KMS-11 (cell line): ENCODE measurements around the gene CCDC18.
A peak's percentile ranks its signal among the peaks of the same experiment; 100 is the strongest.
"Not testable (repeated sequence)": the region's sequence is repeated elsewhere in the genome, so short reads cannot be mapped to it uniquely, and the experiment has no call there.

ENCODE experiments used
- H2AFZ ChIP-seq: fragments of 200-600 bp; sonication (generic); 2 replicates; pipeline ENCODE4 v1.6.1; 2016; ENCODE audit warnings: antibody characterized with exemption, mixed run types, low read depth
- H3K27ac ChIP-seq: fragments of 200-600 bp; sonication (generic); 2 replicates; pipeline ENCODE4 v1.6.1; 2016; ENCODE audit warnings: mild to moderate bottlenecking, mixed run types
- H3K27me3 ChIP-seq: fragments of 200-600 bp; sonication (generic); 2 replicates; pipeline ENCODE4 v1.6.1; 2017; ENCODE audit warnings: mild to moderate bottlenecking, low read depth, mixed run types, moderate library complexity; ENCODE audit not compliant: insufficient read depth
- H3K36me3 ChIP-seq: fragments of 200-600 bp; sonication (generic); 2 replicates; pipeline ENCODE4 v1.6.1; 2017; ENCODE audit warnings: mild to moderate bottlenecking, mixed run types; ENCODE audit not compliant: insufficient read depth
- H3K4me1 ChIP-seq: fragments of 200-600 bp; sonication (generic); 2 replicates; pipeline ENCODE4 v1.6.1; 2016; ENCODE audit warnings: mild to moderate bottlenecking, low read depth, mixed run types; ENCODE audit not compliant: poor library complexity, severe bottlenecking
- H3K4me2 ChIP-seq: fragments of 200-600 bp; sonication (generic); 2 replicates; pipeline ENCODE4 v1.7.0; 2016; ENCODE audit warnings: mild to moderate bottlenecking, mixed run types
- H3K4me3 ChIP-seq: fragments of 200-600 bp; sonication (generic); IDR thresholded peaks from 2 replicates; pipeline ENCODE4 v1.6.1; 2017; ENCODE audit warnings: low read depth, low read length, mixed read lengths; ENCODE audit not compliant: insufficient read depth
- H3K79me2 ChIP-seq: fragments of 200-600 bp; sonication (generic); 2 replicates; pipeline ENCODE4 v1.6.1; 2016; ENCODE audit warnings: low read depth, mixed run types; ENCODE audit not compliant: insufficient read depth
- H3K9ac ChIP-seq: fragments of 200-600 bp; sonication (generic); 2 replicates; pipeline ENCODE4 v1.6.1; 2016; ENCODE audit warnings: mild to moderate bottlenecking, mixed run types
- H4K20me1 ChIP-seq: fragments of 200-600 bp; sonication (generic); 2 replicates; pipeline ENCODE4 v1.6.1; 2016; ENCODE audit warnings: mild to moderate bottlenecking, mixed run types; ENCODE audit not compliant: insufficient read depth
- CTCF ChIP-seq: fragments of 200-600 bp; sonication (generic); conservative IDR thresholded peaks from 2 replicates; pipeline ENCODE4 v1.6.1; 2017; ENCODE audit warnings: low read depth, mild to moderate bottlenecking, antibody characterized with exemption, low read length, moderate library complexity, mixed read lengths

Gene CCDC18

DNA sequence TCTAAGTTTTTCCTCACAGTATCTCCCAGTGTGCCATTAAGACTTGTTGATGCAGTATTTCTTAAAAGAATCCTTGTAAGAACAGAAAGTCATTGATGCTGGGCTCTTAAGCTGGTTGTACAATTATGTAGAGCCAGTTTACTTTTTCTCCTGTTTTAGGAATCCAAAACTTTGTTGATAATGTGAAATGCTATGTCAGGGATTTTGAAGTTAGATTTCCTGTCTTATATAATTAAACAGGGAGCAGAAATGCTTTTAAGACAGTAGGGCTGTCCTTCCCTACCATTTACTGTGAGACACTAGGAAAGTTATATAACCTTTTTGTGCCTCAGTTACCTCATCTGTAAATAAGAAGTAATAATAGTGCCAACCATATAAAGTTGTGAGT, 26.0 kb downstream of the CCDC18 start:
- Histone ChIP-seq H3K4me1 (peaks cover 28% of the 10 kb centered on the region), H3K36me3 (no peaks in the 10 kb centered on the region), H3K9ac (no peak overlapping the region), H3K27me3 (no peaks in the 10 kb centered on the region), H3K4me3 (no peak overlapping the region), H3K4me2 (no peak overlapping the region), H2AFZ (no peak overlapping the region), H3K79me2 (no peaks in the 10 kb centered on the region), H4K20me1 (no peaks in the 10 kb centered on the region), H3K27ac (no peak overlapping the region)
- no peak for TF ChIP-seq CTCF

- H3K4me3 ChIP-seq: no peak overlapping the region
- H3K27me3 ChIP-seq: no peaks in the 10 kb centered on the region
- H3K27ac ChIP-seq: no peak overlapping the region
- no peak overlapping the region for H3K4me2 ChIP-seq
- no peak overlapping the region for H2AFZ ChIP-seq
- H4K20me1 ChIP-seq: no peaks in the 10 kb centered on the region
- H3K79me2 ChIP-seq: no peaks in the 10 kb centered on the region
- H3K36me3 ChIP-seq: no peaks in the 10 kb centered on the region
- H3K4me1 ChIP-seq: peaks cover 28% of the 10 kb centered on the region
- no peak for TF ChIP-seq CTCF
- H3K9ac ChIP-seq: no peak overlapping the region
These were observed 26.7 kb downstream of the CCDC18 start for GRCh38 chr1:93207211-93207610.

- peaks cover 21% of the 10 kb centered on the region for H3K4me1 ChIP-seq
- H4K20me1 ChIP-seq: no peaks in the 10 kb centered on the region
- H3K4me2 ChIP-seq: no peak overlapping the region
- no peak overlapping the region for H3K27ac ChIP-seq
- H3K9ac ChIP-seq: no peak overlapping the region
- H2AFZ ChIP-seq: no peak overlapping the region
- H3K79me2 ChIP-seq: no peaks in the 10 kb centered on the region
- H3K4me3 ChIP-seq: no peak overlapping the region
- TF ChIP-seq CTCF: no peak
- no peaks in the 10 kb centered on the region for H3K27me3 ChIP-seq
- no peaks in the 10 kb centered on the region for H3K36me3 ChIP-seq
These were observed 34.8 kb downstream of the CCDC18 start for GRCh38 chr1:93215322-93215721.

- Histone ChIP-seq H3K4me3 (no peak overlapping the region), H3K4me2 (peak overlapping the region; percentile 67)
- TF ChIP-seq CTCF: no peak
These were observed 38.9 kb downstream of the CCDC18 start for GRCh38 chr1:93219443-93219842.

GRCh38 chr1:93220716-93221115, 40.2 kb downstream of the CCDC18 start:
- H3K79me2 ChIP-seq, H3K4me2 ChIP-seq, H4K20me1 ChIP-seq, H3K9ac ChIP-seq, H3K27me3 ChIP-seq, H2AFZ ChIP-seq, H3K27ac ChIP-seq, H3K4me3 ChIP-seq, H3K36me3 ChIP-seq: not testable (repeated sequence)
- peaks cover 29% of the 10 kb centered on the region for H3K4me1 ChIP-seq

More at GRCh38 chr1:93219443-93219842, 38.9 kb downstream of the CCDC18 start:
- Histone ChIP-seq H3K27ac (peak overlapping the region; percentile 60), H3K4me1 (peaks cover 21% of the 10 kb centered on the region), H3K9ac (peak overlapping the region; percentile 14; the same call in 1 of the 2 replicates), H2AFZ (peak overlapping the region; percentile 61), H3K27me3 (no peaks in the 10 kb centered on the region), H4K20me1 (no peaks in the 10 kb centered on the region), H3K36me3 (no peaks in the 10 kb centered on the region), H3K79me2 (no peaks in the 10 kb centered on the region)
